ENCODE measurements around the gene MLEC. TPM values are rescaled to one million over a fixed set of nuclear protein-coding genes. Genes with fewer than 3 reads are reported as not detected.
"Not testable (repeated sequence)": the region's sequence is repeated elsewhere in the genome, so short reads cannot be mapped to it uniquely, and the experiment has no call there.

The MLEC gene
- total RNA-seq, 1 donor from 2014 or later, result 129 TPM

- DNase-seq (ENCODE audit: extremely low spot score, unreplicated experiment), result no peak
- Mint-ChIP-seq H3K27ac (ENCODE audit: unreplicated experiment) (no peak overlapping the region), H3K9me3 (ENCODE audit: unreplicated experiment) (no peaks in the 10 kb centered on the region), H3K4me1 (ENCODE audit: unreplicated experiment) (peaks cover 1% of the 10 kb centered on the region), H3K27me3 (ENCODE audit: unreplicated experiment) (peaks cover 6% of the 10 kb centered on the region), H3K4me3 (ENCODE audit: unreplicated experiment) (no peak overlapping the region), H3K36me3 (ENCODE audit: unreplicated experiment) (no peaks in the 10 kb centered on the region)
- TF ChIP-seq CTCF (IDR thresholded peaks at IDR 0.05), result no peak
Observed at GRCh38 chr12:120663741-120664140, 23.2 kb upstream of the MLEC start.

- Mint-ChIP-seq H3K4me3 (ENCODE audit: unreplicated experiment) (no peak overlapping the region), H3K36me3 (ENCODE audit: unreplicated experiment) (no peaks in the 10 kb centered on the region), H3K27me3 (ENCODE audit: unreplicated experiment) (peaks cover 5% of the 10 kb centered on the region), H3K4me1 (ENCODE audit: unreplicated experiment) (peaks cover 4% of the 10 kb centered on the region), H3K27ac (ENCODE audit: unreplicated experiment) (no peak overlapping the region), H3K9me3 (ENCODE audit: unreplicated experiment) (no peaks in the 10 kb centered on the region)
- DNase-seq (ENCODE audit: extremely low spot score, unreplicated experiment), result no peak
- no peak for TF ChIP-seq CTCF (IDR thresholded peaks at IDR 0.05)
Observed at GRCh38 chr12:120666571-120667390, 20.2 kb upstream of the MLEC start.

- Mint-ChIP-seq H3K27ac (ENCODE audit: unreplicated experiment) (no peak overlapping the region), H3K36me3 (ENCODE audit: unreplicated experiment) (no peaks in the 10 kb centered on the region), H3K4me1 (ENCODE audit: unreplicated experiment) (peaks cover 4% of the 10 kb centered on the region), H3K27me3 (ENCODE audit: unreplicated experiment) (peaks cover 5% of the 10 kb centered on the region), H3K4me3 (ENCODE audit: unreplicated experiment) (no peak overlapping the region), H3K9me3 (ENCODE audit: unreplicated experiment) (no peaks in the 10 kb centered on the region)
- TF ChIP-seq CTCF (IDR thresholded peaks at IDR 0.05), result no peak
- DNase-seq (ENCODE audit: extremely low spot score, unreplicated experiment), result no peak
Observed at GRCh38 chr12:120668091-120668867, 18.7 kb upstream of the MLEC start.

GRCh38 chr12:120668868-120669840, 17.8 kb upstream of the MLEC start:
- no peak overlapping the region for H3K4me3 Mint-ChIP-seq (ENCODE audit: unreplicated experiment)
- H3K4me1 Mint-ChIP-seq (ENCODE audit: unreplicated experiment), result peaks cover 4% of the 10 kb centered on the region
- no peaks in the 10 kb centered on the region for H3K36me3 Mint-ChIP-seq (ENCODE audit: unreplicated experiment)
- H3K27me3 Mint-ChIP-seq (ENCODE audit: unreplicated experiment), result peaks cover 3% of the 10 kb centered on the region
- H3K9me3 Mint-ChIP-seq (ENCODE audit: unreplicated experiment), result no peaks in the 10 kb centered on the region
- TF ChIP-seq CTCF (IDR thresholded peaks at IDR 0.05), result no peak
- no peak for DNase-seq (ENCODE audit: extremely low spot score, unreplicated experiment)
- no peak overlapping the region for H3K27ac Mint-ChIP-seq (ENCODE audit: unreplicated experiment)

- not testable (repeated sequence) for H3K4me1 Mint-ChIP-seq (ENCODE audit: unreplicated experiment); H3K27ac Mint-ChIP-seq (ENCODE audit: unreplicated experiment)
Observed at GRCh38 chr12:120670237-120670636, 16.7 kb upstream of the MLEC start.

More at GRCh38 chr12:120670237-120670636, 16.7 kb upstream of the MLEC start:
- not testable (repeated sequence) for DNase-seq (ENCODE audit: extremely low spot score, unreplicated experiment); H3K9me3 Mint-ChIP-seq (ENCODE audit: unreplicated experiment); H3K4me3 Mint-ChIP-seq (ENCODE audit: unreplicated experiment); H3K27me3 Mint-ChIP-seq (ENCODE audit: unreplicated experiment); H3K36me3 Mint-ChIP-seq (ENCODE audit: unreplicated experiment)
